A549 (cell line): ENCODE measurements around the gene OR2H1.

Source experiments
- BCL3 ChIP-seq: fragments of >200 bp; sonication (Bioruptor Twin); formaldehyde crosslinking; IDR thresholded peaks from 3 replicates; pipeline ENCODE4 v1.6.1; 2016
- BHLHE40 ChIP-seq: IDR thresholded peaks from 2 replicates; pipeline ENCODE4 v1.6.1; 2012; ENCODE audit warnings: low read depth, low read length, inconsistent platforms
- CTCF ChIP-seq: fragments of >200 bp; sonication (Bioruptor Twin); formaldehyde crosslinking; IDR thresholded peaks from 3 replicates; pipeline ENCODE4 v1.5.1; 2016
- HMGXB4 ChIP-seq: fragments of 250-450 bp; sonication (Bioruptor Pico); IDR thresholded peaks from 2 replicates; pipeline ENCODE4 v1.5.0; 2021; ENCODE audit warnings: mild to moderate bottlenecking, moderate library complexity, borderline replicate concordance
- POLR2A ChIP-seq: IDR thresholded peaks from 2 replicates; pipeline ENCODE4 v1.6.1; 2012; ENCODE audit warnings: mild to moderate bottlenecking, low read length
- SMC3 ChIP-seq: fragments of >200 bp; sonication (Bioruptor Twin); formaldehyde crosslinking; IDR thresholded peaks from 3 replicates; pipeline ENCODE4 v1.6.1; 2018; ENCODE audit warnings: inconsistent platforms
- TFCP2L1 ChIP-seq: fragments of 250-450 bp; sonication (Bioruptor Pico); IDR thresholded peaks from 2 replicates; pipeline ENCODE4 v1.5.0; 2021; ENCODE audit warnings: mild to moderate bottlenecking

DNA sequence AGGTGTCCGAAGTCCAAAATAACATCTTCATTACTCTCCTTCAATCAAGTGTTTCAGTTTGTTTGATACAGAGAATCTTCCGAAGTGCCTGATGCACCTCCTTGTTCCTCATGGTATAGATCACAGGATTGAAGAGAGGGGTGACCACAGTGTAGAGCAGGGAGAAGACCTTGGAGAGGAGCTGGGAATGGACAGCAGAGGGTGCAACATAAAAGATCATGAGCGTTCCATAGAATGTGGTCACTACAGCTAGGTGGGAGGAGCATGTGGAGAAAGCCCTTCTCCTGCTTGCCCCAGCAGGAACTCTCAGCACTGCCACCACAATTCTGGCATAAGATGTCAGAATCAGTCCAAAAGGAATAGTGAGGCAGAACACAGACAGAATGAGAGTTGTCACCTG is 30.3 kb upstream of the OR2H1 start:
- TF ChIP-seq CTCF (no peak), TFCP2L1 (CRISPR knock-in tag) (no peak), HMGXB4 (no peak), BHLHE40 (no peak), POLR2A (no peak), SMC3 (no peak), BCL3 (no peak)
